Hematopoietic multipotent progenitor cell treated with erythropoietin and hydrocortisone succinate and interleukin-3 and kit ligand, for 6 days (in vitro differentiated cells): ENCODE results near the gene PDE4D.

Source experiments
- DNase-seq: peaks from one replicate; pipeline ENCODE4 v3.0.0-alpha.2; 2015

PDE4D gene

DNA sequence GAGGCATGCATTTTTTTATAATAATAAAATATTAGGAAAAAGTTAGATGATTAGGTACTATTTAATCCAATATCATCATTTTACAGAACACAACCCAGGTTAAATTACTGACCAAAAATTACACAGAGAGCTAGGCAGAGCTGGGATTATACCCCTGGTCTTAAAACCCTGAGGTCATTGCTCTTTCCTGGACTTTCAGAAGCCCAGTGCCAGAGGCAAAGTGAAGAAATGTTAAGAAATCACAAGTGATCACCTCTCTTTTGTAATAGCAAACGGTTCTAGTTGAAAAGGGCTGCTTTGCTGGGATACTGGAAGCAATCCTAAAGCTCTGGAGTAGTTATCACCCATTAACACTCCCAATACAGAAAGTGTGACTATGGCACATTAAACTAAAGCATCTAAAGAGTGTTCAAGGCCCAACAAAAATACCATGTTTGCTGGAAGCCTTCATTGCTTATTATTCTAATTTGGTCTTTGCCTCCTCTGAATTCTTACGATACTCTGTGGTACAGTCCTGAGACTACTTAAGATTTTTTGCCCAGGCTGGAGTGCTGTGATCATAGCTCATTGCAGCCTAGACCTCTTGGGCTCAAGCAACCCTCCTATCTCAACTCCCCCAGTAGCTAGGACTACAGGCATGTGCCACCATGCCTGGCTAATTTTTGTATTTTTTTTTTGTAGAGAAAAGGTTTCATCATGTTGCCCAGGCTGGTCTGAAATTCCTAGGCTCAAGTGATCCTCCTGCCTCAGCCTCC lies 734.7 kb downstream of the PDE4D start:
- no peak for DNase-seq

GRCh38 chr5:59158165-59158564 lies 735.4 kb downstream of the PDE4D start:
- no peak for DNase-seq

DNA sequence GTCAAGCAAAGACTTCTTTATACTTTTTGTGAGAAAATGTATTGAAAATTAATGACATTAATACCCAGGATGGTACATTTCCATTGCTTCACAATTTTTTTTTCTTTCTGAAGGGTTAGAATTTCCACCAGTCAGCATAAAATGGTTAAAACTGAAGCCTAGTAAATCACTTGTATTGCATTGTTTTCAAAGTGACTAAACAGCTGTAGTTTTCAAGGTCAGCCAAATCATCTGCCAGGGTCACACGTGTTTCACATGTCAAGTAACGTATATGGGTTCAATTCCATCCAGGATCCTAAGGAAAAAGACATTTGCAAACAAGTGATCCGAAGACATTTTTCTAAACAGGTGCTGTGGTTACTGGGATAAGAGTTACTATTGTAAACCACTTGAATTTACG lies 736.5 kb downstream of the PDE4D start:
- DNase-seq = no peak

- no peak for DNase-seq
These were observed 740.8 kb downstream of the PDE4D start for GRCh38 chr5:59152701-59153245.

DNA sequence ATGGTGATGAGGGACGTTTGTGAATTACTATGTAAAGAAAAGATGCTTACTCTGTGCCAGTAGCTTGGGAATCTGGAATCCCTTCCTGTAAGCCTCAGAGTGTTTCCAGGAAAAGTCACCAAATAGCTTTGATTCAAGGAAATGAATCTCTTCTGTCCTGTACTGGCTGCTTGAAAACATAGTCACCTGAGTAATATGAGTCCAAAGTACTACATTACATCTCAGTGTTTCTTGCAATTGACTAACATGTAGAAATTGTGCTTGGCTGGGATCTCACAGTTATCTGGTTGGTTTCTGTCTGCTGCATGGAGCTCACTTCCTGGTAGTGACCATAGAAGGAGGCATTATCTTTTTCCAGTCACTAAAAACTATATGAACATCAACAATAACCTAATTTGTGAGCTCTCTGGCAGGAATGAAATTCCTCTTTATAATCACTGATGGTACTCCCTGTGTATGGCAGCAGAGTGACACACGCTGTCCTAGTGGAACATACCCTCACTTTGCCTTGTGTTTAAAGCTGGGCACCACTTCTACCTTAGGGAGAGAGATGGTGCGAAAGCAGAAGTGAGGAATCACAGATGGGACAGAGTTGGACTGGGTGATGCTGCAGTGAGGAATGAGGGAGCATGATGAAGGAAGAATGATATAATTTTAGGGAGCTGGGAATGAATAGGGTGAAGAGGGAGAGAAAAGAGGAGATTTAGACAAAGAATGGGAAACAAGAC lies 742.2 kb downstream of the PDE4D start:
- DNase-seq = no peak

DNA sequence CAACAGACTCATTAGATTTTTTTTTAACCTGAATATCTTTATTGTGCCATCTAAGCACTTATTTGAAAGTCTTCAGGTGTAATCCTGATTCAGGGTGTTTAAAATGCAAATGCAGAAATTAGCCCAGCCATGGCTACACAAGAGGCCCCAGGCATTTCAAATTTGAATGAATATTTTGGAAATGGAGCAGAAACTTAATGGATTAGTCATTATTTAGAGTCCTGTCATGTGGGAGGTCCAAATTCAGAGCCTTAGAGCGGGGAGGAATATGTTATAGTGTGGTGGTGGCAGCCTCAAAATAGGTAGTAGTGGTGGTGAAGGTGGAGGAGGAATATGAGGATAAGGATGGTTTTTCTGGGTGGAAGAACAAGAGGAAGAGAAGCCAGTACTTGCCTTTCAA lies 743.7 kb downstream of the PDE4D start:
- no peak for DNase-seq

- no peak for DNase-seq
These were observed 744.3 kb downstream of the PDE4D start for GRCh38 chr5:59149271-59149670.

DNA sequence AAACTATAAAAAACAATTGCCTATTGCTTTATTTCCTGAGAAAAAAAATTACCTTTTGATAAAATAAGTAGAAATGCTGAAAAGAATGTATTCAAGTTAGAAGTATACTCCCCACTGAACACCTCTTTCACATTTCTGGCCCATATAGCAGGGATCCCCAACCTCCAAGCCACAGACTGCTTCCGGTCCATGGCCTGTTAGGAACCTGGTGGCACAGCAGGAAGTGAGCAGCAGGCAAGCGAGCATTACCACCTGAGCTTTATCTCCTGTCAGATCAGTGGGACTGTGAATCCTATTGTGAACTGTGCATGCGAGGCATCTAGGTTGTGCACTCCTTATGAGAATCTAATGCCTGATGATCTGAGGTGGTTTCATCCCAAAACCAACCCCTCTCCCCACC lies 746.8 kb downstream of the PDE4D start:
- no peak for DNase-seq

- DNase-seq = no peak
These were observed 749.6 kb downstream of the PDE4D start for GRCh38 chr5:59143926-59144333.

DNA sequence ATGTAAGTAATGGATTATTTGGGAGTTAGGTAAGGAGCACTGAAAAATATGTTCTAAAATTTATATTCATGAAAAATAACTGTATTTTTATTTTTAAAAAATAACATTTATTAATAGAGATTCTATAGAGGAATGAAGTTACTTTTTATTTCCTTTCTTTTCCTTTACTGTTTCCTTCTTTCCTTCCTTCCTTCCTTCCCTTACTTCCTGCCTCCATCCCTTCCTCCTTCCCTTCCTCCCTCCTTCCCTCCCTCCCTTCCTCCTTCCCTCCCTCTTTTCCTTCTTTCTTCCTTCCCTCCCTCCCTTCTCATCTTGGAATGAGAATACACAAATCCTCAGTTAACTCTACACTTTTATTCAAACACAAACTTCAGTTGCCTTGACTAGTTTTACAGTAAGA lies 750.6 kb downstream of the PDE4D start:
- DNase-seq = no peak

DNA sequence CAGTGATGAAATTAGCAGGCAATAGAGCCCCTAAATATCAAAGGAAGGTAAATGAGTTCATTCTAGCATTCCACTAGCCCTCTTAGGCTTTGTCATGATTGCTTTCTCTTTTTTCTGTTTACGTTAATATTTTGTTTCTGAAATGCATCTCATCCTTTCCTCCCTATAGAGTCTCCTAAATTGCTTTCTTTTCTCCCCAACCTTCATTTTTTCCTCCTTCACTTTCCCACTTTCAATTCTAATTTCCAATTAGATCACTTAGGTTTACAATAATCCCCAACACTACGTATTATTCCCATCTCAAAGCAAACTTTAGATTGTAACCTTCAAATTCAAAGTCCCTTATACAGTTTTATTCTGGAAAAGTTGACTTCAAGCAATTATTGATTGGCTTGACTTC lies 751.4 kb downstream of the PDE4D start:
- DNase-seq = no peak

DNA sequence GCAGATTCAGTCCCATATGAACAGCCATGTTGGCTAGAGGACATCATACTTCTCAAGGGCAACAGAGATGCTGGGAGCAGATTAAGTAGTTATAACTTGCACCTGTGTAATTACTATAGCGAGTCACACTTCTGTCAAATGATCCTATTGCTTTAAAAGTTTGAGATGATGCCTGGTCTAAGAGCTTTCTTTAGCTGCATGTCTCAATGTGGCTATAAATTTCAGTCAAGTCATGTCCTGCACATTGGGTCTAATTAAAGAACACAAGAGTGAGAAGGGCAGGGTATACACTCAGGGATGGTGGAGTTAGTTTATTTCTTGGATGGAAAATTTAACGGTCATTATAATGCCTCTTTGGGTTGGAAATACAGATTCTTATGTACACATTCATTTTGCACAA lies 753.4 kb downstream of the PDE4D start:
- no peak for DNase-seq

- DNase-seq = no peak
These were observed 753.8 kb downstream of the PDE4D start for GRCh38 chr5:59139695-59140094.

DNA sequence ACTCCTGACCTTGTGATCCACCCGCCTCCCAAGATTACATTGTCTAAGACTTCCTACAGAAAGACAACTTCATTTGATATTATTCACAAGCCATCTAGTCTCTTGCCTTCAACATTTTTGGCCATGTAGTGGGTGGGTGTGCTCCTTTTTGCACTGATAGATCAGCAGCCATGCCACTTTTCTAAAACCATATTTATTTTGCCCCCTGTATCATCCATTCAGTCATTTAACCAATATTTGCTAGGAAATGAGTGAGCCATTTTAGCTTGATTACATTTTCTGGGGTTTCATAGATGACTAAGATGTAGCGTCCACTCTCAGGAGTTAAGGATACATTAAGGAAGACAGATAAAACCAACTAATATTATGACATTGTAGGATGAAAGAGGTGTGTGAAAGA lies 755.0 kb downstream of the PDE4D start:
- no peak for DNase-seq

DNA sequence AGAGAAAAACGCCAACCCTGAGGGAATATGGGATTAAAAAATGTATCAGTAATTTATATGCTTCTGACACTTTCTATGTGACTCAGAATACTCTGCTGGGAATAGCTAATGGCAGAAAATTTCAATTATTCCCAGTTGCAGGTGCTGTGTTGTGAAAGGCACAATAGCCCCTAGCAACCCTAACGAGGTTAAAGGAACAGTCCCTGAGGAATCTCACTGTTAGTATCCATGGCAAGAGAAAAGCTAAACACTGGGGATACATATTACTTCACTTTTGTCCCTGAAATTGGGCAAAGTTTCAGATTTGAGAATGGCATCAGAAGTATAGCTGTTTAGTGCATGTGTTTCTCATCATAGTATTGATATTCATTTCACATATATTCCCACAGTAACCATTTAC lies 755.7 kb downstream of the PDE4D start:
- no peak for DNase-seq

DNA sequence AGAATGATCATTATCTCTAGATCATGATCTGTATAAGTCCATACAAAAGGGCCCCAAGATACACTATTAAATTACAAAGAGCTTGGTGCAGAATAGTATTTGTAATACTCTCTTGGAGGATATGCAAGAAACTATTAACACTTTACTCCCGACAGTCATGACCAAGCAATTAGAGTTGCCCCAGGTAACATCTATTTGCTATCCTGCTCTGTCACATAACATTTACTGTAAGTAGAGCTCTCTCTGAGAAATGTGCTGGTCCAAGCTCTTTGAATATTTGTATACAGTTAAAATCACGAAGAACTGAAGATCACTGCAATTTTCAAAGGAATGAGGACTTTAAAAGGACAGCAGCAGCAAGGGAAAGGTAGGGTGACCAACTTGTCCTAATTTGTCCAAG lies 757.0 kb downstream of the PDE4D start:
- no peak for DNase-seq

- no peak for DNase-seq
These were observed 758.9 kb downstream of the PDE4D start for GRCh38 chr5:59134471-59135163.

DNA sequence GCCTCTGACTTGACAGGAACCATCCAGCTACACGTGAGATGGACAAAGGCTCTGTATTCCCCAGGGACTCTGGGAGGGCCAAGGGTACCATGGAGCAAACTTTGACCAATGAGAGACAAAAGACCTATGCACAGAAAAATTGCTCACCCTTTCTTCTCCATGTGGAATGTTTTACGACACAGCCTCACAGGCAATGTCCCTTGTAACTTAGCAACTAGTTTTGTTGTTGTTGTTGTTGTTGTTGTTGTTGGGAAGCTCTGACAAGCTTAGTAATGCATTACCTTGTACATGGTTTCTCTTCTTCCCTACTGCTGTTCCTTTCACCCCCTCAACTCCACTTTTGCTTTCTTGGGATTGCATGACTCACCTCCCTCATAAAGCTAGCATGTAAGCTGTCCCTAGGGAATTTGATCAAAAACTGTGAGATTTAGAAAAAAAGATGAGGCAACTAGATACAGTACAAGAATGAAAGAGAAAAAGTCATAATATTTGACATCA lies 759.7 kb downstream of the PDE4D start:
- DNase-seq = no peak

- no peak for DNase-seq
These were observed 761.4 kb downstream of the PDE4D start for GRCh38 chr5:59132131-59132530.

DNA sequence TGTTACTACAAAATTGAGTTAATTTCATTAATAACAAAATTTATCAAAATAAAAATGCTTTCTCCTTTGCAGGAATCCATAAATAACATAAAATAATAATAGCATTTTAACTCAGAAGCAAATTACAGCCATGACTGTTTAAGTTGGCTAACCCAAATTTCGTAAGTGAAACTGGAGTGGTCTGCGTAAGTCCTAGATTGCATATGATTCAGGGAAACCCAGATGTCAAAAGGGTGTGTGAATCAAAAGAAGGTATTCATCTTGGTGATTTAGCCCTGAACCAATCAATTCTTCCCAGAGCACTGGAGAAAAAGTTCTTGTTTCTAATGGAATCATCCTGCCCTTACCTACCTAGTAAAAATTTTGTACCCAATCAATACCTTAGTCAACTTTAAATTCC lies 763.1 kb downstream of the PDE4D start:
- DNase-seq = no peak

DNA sequence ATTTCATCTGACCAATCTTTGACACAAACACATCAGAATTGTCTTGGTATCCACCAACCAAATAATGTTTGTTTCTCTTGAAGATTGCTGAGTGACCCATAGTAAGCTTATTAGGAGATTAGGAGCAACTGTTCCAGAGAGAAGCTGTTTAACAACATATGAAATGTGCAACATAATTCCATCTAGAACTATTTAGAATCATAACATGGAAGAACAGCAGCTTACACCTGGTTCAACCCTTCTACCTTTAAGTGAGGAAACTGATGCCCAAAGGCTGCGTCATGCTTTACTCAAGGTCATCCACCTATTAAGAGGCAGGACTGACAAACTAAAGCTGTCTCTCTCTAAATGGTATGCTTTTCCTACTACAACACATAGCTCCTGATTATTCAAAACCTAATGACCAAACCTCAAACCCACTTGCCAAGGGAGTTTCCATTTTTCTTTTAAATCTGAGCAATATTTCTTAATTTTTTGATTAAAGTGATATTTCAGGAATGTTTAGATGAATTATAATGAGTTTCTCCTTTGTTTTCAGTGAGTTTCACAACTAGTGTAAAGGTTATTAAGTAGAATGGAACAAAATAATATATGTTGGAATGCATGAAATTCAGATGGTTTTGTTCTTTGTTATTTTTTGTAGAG lies 764.8 kb downstream of the PDE4D start:
- no peak for DNase-seq

DNA sequence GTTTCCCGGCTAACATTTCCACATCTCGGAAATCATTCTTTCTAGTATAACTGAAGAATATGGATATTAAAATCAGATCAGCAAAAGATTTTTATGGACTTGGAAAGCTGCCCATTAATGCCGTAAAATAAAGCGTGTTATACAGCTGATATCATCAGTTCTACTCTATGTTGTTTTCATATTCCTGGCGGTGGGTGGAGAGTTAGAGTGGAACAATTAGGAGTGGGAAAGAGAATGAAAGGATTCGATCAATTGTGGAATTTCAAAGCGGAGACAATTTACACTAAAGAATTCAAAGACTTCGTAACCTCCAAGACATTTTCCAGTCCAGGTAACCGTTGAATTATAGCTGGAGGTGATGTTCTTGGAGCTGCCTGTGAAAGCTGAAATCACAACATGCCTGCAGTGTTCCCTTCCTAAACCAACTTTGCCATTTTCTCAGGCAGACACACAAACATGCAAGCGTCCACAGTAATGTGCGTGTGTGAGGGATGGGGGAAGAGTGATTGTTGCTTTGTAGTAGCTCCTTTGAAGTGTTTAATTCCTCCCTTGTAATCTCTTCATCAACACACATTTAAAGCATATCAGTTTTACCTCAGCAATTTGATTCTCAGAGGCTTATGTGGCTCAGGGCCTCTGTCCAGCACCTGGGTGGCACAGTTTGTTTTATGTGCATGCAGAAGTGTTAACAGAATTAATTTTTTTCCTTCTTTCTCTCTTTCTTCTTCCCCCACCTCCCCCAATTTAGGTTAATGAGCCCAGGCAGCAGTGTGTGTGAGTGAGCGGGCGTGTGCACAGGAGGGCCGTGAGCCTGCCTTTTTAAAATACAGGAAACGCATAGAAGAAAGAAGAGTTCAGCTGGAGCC lies 766.6 kb downstream of the PDE4D start:
- no peak for DNase-seq
